ENCODE data around the gene DNAH17. TPM values are rescaled to one million over a fixed set of nuclear protein-coding genes. Genes with fewer than 3 reads are reported as not detected.

The DNAH17 gene
- total and polyA plus RNA-seq, 3 experiments from 2014 or later = 0.20 TPM; not detected in 2

GRCh38 chr17:78444392-78444791 is 132.8 kb downstream of the DNAH17 start:
- DNase-seq = no peak
- Mint-ChIP-seq H3K27me3 (peaks cover 3 to 4% of the 10 kb centered on the region in 2 donors), H3K4me1 (peaks cover 0 to 2% (median 0%) of the 10 kb centered on the region in 3 donors), H3K4me3 (no peak overlapping the region), H3K9me3 (no peaks in the 10 kb centered on the region), H3K27ac (peak overlapping the region in 1 of 8 donors; percentile 19), H3K36me3 (no peaks in the 10 kb centered on the region)
- H3K27ac ChIP-seq (ENCODE audit: low read depth, low read length) = no peak overlapping the region
- ChIA-PET CTCF (interaction anchor here (1.0 kb wide), 1 partner anchor 355 kb away, joined by 3 read pairs; no protein-coding TSS in a partner anchor), POLR2A (no interaction called here)
- H3K36me3 ChIP-seq (ENCODE audit: insufficient read depth, low read length) = no peaks in the 10 kb centered on the region
- H3K4me3 ChIP-seq (ENCODE audit: low read length) = no peak overlapping the region
- no peaks in the 10 kb centered on the region for H3K9me3 ChIP-seq (ENCODE audit: low read length)
- H3K27me3 ChIP-seq (ENCODE audit: insufficient read depth, low read length, poor library complexity, severe bottlenecking) = no peaks in the 10 kb centered on the region
- H3K4me1 ChIP-seq (ENCODE audit: insufficient read depth, low read length) = no peaks in the 10 kb centered on the region

- Histone ChIP-seq H3K4me3 (ENCODE audit: low read length) (no peak overlapping the region), H3K9me3 (ENCODE audit: low read length) (no peaks in the 10 kb centered on the region), H3K27ac (ENCODE audit: low read depth, low read length) (no peak overlapping the region), H3K27me3 (ENCODE audit: insufficient read depth, low read length, poor library complexity, severe bottlenecking) (no peaks in the 10 kb centered on the region), H3K36me3 (ENCODE audit: insufficient read depth, low read length) (no peaks in the 10 kb centered on the region), H3K4me1 (ENCODE audit: insufficient read depth, low read length) (no peaks in the 10 kb centered on the region)
- Mint-ChIP-seq H3K27me3 (peaks cover 3 to 7% of the 10 kb centered on the region in 2 donors), H3K27ac (peak overlapping the region in 2 of 8 donors; percentile 26 to 58), H3K36me3 (no peaks in the 10 kb centered on the region), H3K4me3 (no peak overlapping the region), H3K9me3 (no peaks in the 10 kb centered on the region), H3K4me1 (peaks cover 0 to 2% (median 0%) of the 10 kb centered on the region in 3 donors)
- DNase-seq = no peak
- ChIA-PET POLR2A (no interaction called here), CTCF (no interaction called here)
Observed at GRCh38 chr17:78442648-78443218, 134.5 kb downstream of the DNAH17 start.

GRCh38 chr17:78441271-78441971 is 135.8 kb downstream of the DNAH17 start:
- H3K9me3 ChIP-seq (ENCODE audit: low read length) = no peaks in the 10 kb centered on the region
- Mint-ChIP-seq H3K9me3 (no peaks in the 10 kb centered on the region), H3K36me3 (no peaks in the 10 kb centered on the region), H3K27ac (peak overlapping the region in 1 of 8 donors; percentile 67), H3K4me3 (no peak overlapping the region), H3K27me3 (peaks cover 3 to 7% of the 10 kb centered on the region in 2 donors), H3K4me1 (peaks cover 0 to 2% (median 0%) of the 10 kb centered on the region in 3 donors)
- H3K27me3 ChIP-seq (ENCODE audit: insufficient read depth, low read length, poor library complexity, severe bottlenecking) = no peaks in the 10 kb centered on the region
- DNase-seq = no peak
- no peaks in the 10 kb centered on the region for H3K36me3 ChIP-seq (ENCODE audit: insufficient read depth, low read length)
- no peak overlapping the region for H3K4me3 ChIP-seq (ENCODE audit: low read length)
- POLR2A ChIA-PET = no interaction called here
- H3K4me1 ChIP-seq (ENCODE audit: insufficient read depth, low read length) = no peaks in the 10 kb centered on the region
- CTCF ChIA-PET = no interaction called here
- no peak overlapping the region for H3K27ac ChIP-seq (ENCODE audit: low read depth, low read length)

- Histone ChIP-seq H3K4me3 (ENCODE audit: low read length) (no peak overlapping the region), H3K4me1 (ENCODE audit: insufficient read depth, low read length) (no peaks in the 10 kb centered on the region), H3K9me3 (ENCODE audit: low read length) (no peaks in the 10 kb centered on the region), H3K27me3 (ENCODE audit: insufficient read depth, low read length, poor library complexity, severe bottlenecking) (no peaks in the 10 kb centered on the region), H3K27ac (ENCODE audit: low read depth, low read length) (no peak overlapping the region), H3K36me3 (ENCODE audit: insufficient read depth, low read length) (no peaks in the 10 kb centered on the region)
- CTCF ChIA-PET = no interaction called here
- Mint-ChIP-seq H3K4me1 (peaks cover 0 to 2% (median 0%) of the 10 kb centered on the region in 3 donors), H3K27me3 (peaks cover 0 to 5% of the 10 kb centered on the region in 2 donors), H3K36me3 (no peaks in the 10 kb centered on the region), H3K9me3 (no peaks in the 10 kb centered on the region), H3K27ac (peak overlapping the region in 4 of 8 donors; percentile 61 to 74 (median 66)), H3K4me3 (peak overlapping the region in 1 of 7 donors; percentile 2)
- no peak for DNase-seq
- POLR2A ChIA-PET = no interaction called here
Observed at GRCh38 chr17:78438694-78439325, 138.4 kb downstream of the DNAH17 start.

- no peaks in the 10 kb centered on the region for H3K4me1 ChIP-seq (ENCODE audit: insufficient read depth, low read length)
Observed at GRCh38 chr17:78438271-78438691, 138.9 kb downstream of the DNAH17 start.

GRCh38 chr17:78437508-78438169 is 139.6 kb downstream of the DNAH17 start:
- Mint-ChIP-seq H3K27me3 (peaks cover 0 to 5% of the 10 kb centered on the region in 2 donors), H3K27ac (peak overlapping the region in 3 of 8 donors; percentile 38 to 73 (median 50)), H3K9me3 (no peaks in the 10 kb centered on the region), H3K4me1 (peaks cover 0 to 2% (median 0%) of the 10 kb centered on the region in 3 donors), H3K4me3 (peak overlapping the region in 1 of 7 donors; percentile 43), H3K36me3 (no peaks in the 10 kb centered on the region)
- no peak overlapping the region for H3K27ac ChIP-seq (ENCODE audit: low read depth, low read length)
- ChIA-PET CTCF (interaction anchor here (1.7 kb wide), 1 partner anchor 15 kb away, joined by 5 read pairs; no protein-coding TSS in a partner anchor), POLR2A (no interaction called here)
- H3K36me3 ChIP-seq (ENCODE audit: insufficient read depth, low read length) = no peaks in the 10 kb centered on the region
- no peak overlapping the region for H3K4me3 ChIP-seq (ENCODE audit: low read length)
- H3K4me1 ChIP-seq (ENCODE audit: insufficient read depth, low read length) = no peaks in the 10 kb centered on the region
- no peaks in the 10 kb centered on the region for H3K9me3 ChIP-seq (ENCODE audit: low read length)
- no peak for DNase-seq
- H3K27me3 ChIP-seq (ENCODE audit: insufficient read depth, low read length, poor library complexity, severe bottlenecking) = no peaks in the 10 kb centered on the region

More at GRCh38 chr17:78438271-78438691, 138.9 kb downstream of the DNAH17 start:
- Mint-ChIP-seq H3K9me3 (no peaks in the 10 kb centered on the region), H3K4me1 (peaks cover 0 to 2% (median 0%) of the 10 kb centered on the region in 3 donors), H3K27ac (peak overlapping the region in 1 of 8 donors; percentile 50), H3K27me3 (peaks cover 0 to 5% of the 10 kb centered on the region in 2 donors), H3K4me3 (peak overlapping the region in 1 of 7 donors; percentile 43), H3K36me3 (no peaks in the 10 kb centered on the region)
- Histone ChIP-seq H3K9me3 (ENCODE audit: low read length) (no peaks in the 10 kb centered on the region), H3K27me3 (ENCODE audit: insufficient read depth, low read length, poor library complexity, severe bottlenecking) (no peaks in the 10 kb centered on the region), H3K4me3 (ENCODE audit: low read length) (no peak overlapping the region), H3K36me3 (ENCODE audit: insufficient read depth, low read length) (no peaks in the 10 kb centered on the region), H3K27ac (ENCODE audit: low read depth, low read length) (no peak overlapping the region)
- CTCF ChIA-PET = interaction anchor here (1.7 kb wide), 1 partner anchor 15 kb away, joined by 5 read pairs; no protein-coding TSS in a partner anchor
- POLR2A ChIA-PET = no interaction called here
- peak in 2 of 5 donors; percentile 22 to 35 for DNase-seq

GRCh38 chr17:78435330-78436005 is 141.7 kb downstream of the DNAH17 start:
- DNase-seq = no peak
- CTCF ChIA-PET = no interaction called here
- H3K27me3 ChIP-seq (ENCODE audit: insufficient read depth, low read length, poor library complexity, severe bottlenecking) = no peaks in the 10 kb centered on the region
- peaks cover 0 to 5% of the 10 kb centered on the region in 2 donors for H3K27me3 Mint-ChIP-seq
- no peak overlapping the region for H3K4me3 ChIP-seq (ENCODE audit: low read length)
- H3K36me3 Mint-ChIP-seq = no peaks in the 10 kb centered on the region
- no peak overlapping the region for H3K27ac ChIP-seq (ENCODE audit: low read depth, low read length)
- peak overlapping the region in 2 of 8 donors; percentile 24 to 36 for H3K27ac Mint-ChIP-seq
- H3K36me3 ChIP-seq (ENCODE audit: insufficient read depth, low read length) = no peaks in the 10 kb centered on the region
- no peak overlapping the region for H3K4me3 Mint-ChIP-seq
- H3K4me1 ChIP-seq (ENCODE audit: insufficient read depth, low read length) = no peaks in the 10 kb centered on the region
- no peaks in the 10 kb centered on the region for H3K4me1 Mint-ChIP-seq
- no peaks in the 10 kb centered on the region for H3K9me3 ChIP-seq (ENCODE audit: low read length)
- no peaks in the 10 kb centered on the region for H3K9me3 Mint-ChIP-seq
- POLR2A ChIA-PET = no interaction called here
